ENCODE results near the gene RYR3. TPM values are rescaled to one million over a fixed set of nuclear protein-coding genes. Genes with fewer than 3 reads are reported as not detected.

Gene RYR3
- total and polyA plus RNA-seq, 2 donors (not counting 1 experiment from before 2014, with no cell fraction given), result not detected

GRCh38 chr15:33461671-33462070 lies 150.9 kb downstream of the RYR3 start:
- TF ChIP-seq CTCF (IDR thresholded peaks at IDR 0.05) (no peak), EZH2 (IDR thresholded peaks at IDR 0.05; ENCODE audit: borderline replicate concordance, insufficient read depth, low read depth, low read length, poor library complexity, severe bottlenecking) (no peak)
- Histone ChIP-seq H3K79me2 (ENCODE audit: control insufficient read depth, insufficient read depth, low read length) (no peaks in the 10 kb centered on the region), H4K20me1 (ENCODE audit: control insufficient read depth, insufficient read depth, low read length, poor library complexity, severe bottlenecking) (no peaks in the 10 kb centered on the region), H3K4me2 (replicated peaks; ENCODE audit: low read depth, low read length, poor library complexity, severe bottlenecking) (no peak overlapping the region), H3K4me3 (ENCODE audit: control extremely low read depth in 1 of 5, extremely low read depth in 1 of 5, insufficient read depth in 1 of 5, low read depth in 2 of 5, low read length in 4 of 5) (no peak overlapping the region), H3K36me3 (replicated peaks in 1 of 2; ENCODE audit: control extremely low read depth in 1 of 2, control insufficient read depth in 1 of 2, extremely low read depth in 1 of 2, insufficient read depth in 2 of 2, low read length in 1 of 2) (no peaks in the 10 kb centered on the region), H3K9ac (ENCODE audit: low read length) (no peak overlapping the region), H3K4me1 (ENCODE audit: control insufficient read depth in 2 of 2, insufficient read depth in 2 of 2, low read length in 2 of 2) (no peaks in the 10 kb centered on the region), H3K27ac (ENCODE audit: low read length in 2 of 2) (no peak overlapping the region), H2AFZ (ENCODE audit: insufficient read depth, low read depth, low read length, poor library complexity, severe bottlenecking) (no peak overlapping the region), H3K27me3 (replicated peaks in 1 of 4; ENCODE audit: control extremely low read depth in 1 of 4, control insufficient read depth in 3 of 4, insufficient read depth in 4 of 4, low read length in 3 of 4) (no peaks in the 10 kb centered on the region), H3K9me3 (ENCODE audit: control extremely low read depth in 1 of 3, control insufficient read depth in 2 of 3, insufficient read depth in 1 of 3, low read length in 2 of 3) (no peaks in the 10 kb centered on the region)
- intact Hi-C loops (cut with micrococcal nuclease), result no loop called here
- ChIA-PET CTCF (no interaction called here), POLR2A (no interaction called here)
- Mint-ChIP-seq H3K27ac (no peak overlapping the region), H3K9me3 (ENCODE audit: insufficient read depth) (no peaks in the 10 kb centered on the region), H3K4me1 (no peaks in the 10 kb centered on the region), H3K4me3 (no peak overlapping the region), H3K27me3 (no peaks in the 10 kb centered on the region)
- WGBS (ENCODE audit: insufficient coverage), result no CpG with 5 or more reads among the region's 2 CpGs
- DNase-seq, result no peak
- ATAC-seq (ENCODE audit: low read depth), result no peak

GRCh38 chr15:33467146-33467815 lies 156.5 kb downstream of the RYR3 start:
- Histone ChIP-seq H3K9me3 (ENCODE audit: control extremely low read depth in 1 of 3, control insufficient read depth in 2 of 3, insufficient read depth in 1 of 3, low read length in 2 of 3) (no peaks in the 10 kb centered on the region), H3K4me1 (ENCODE audit: control insufficient read depth in 2 of 2, insufficient read depth in 2 of 2, low read length in 2 of 2) (no peaks in the 10 kb centered on the region), H3K4me2 (replicated peaks; ENCODE audit: low read depth, low read length, poor library complexity, severe bottlenecking) (no peak overlapping the region), H3K4me3 (ENCODE audit: control extremely low read depth in 1 of 5, extremely low read depth in 1 of 5, insufficient read depth in 1 of 5, low read depth in 2 of 5, low read length in 4 of 5) (no peak overlapping the region), H3K9ac (ENCODE audit: low read length) (no peak overlapping the region), H4K20me1 (ENCODE audit: control insufficient read depth, insufficient read depth, low read length, poor library complexity, severe bottlenecking) (no peaks in the 10 kb centered on the region), H3K27ac (ENCODE audit: low read length in 2 of 2) (no peak overlapping the region), H3K79me2 (ENCODE audit: control insufficient read depth, insufficient read depth, low read length) (no peaks in the 10 kb centered on the region), H3K36me3 (replicated peaks in 1 of 2; ENCODE audit: control extremely low read depth in 1 of 2, control insufficient read depth in 1 of 2, extremely low read depth in 1 of 2, insufficient read depth in 2 of 2, low read length in 1 of 2) (no peaks in the 10 kb centered on the region), H3K27me3 (replicated peaks in 1 of 4; ENCODE audit: control extremely low read depth in 1 of 4, control insufficient read depth in 3 of 4, insufficient read depth in 4 of 4, low read length in 3 of 4) (no peaks in the 10 kb centered on the region), H2AFZ (ENCODE audit: insufficient read depth, low read depth, low read length, poor library complexity, severe bottlenecking) (no peak overlapping the region)
- ChIA-PET CTCF (no interaction called here), POLR2A (no interaction called here)
- no peaks in the 10 kb centered on the region for H3K9me3 Mint-ChIP-seq (ENCODE audit: insufficient read depth)
- H3K4me1 Mint-ChIP-seq, result no peaks in the 10 kb centered on the region
- ATAC-seq (ENCODE audit: low read depth) (no peak), DNase-seq (no peak)
- TF ChIP-seq CTCF (IDR thresholded peaks at IDR 0.05) (no peak), EZH2 (IDR thresholded peaks at IDR 0.05; ENCODE audit: borderline replicate concordance, insufficient read depth, low read depth, low read length, poor library complexity, severe bottlenecking) (no peak)
- no peak overlapping the region for H3K27ac Mint-ChIP-seq
- 82% methylated on average over 3 of the region's 6 CpGs for WGBS (ENCODE audit: insufficient coverage)
- intact Hi-C loops (cut with micrococcal nuclease), result no loop called here
- H3K27me3 Mint-ChIP-seq, result no peaks in the 10 kb centered on the region
- no peak overlapping the region for H3K4me3 Mint-ChIP-seq
